GM15510 (cell line): ENCODE results near the gene NOP9.

Source experiments
- POLR2A ChIP-seq: IDR thresholded peaks from 3 replicates; pipeline ENCODE4 v1.6.1; 2011; ENCODE audit warnings: borderline replicate concordance; ENCODE audit not compliant: insufficient read length; ENCODE audit errors: extremely low read depth

The NOP9 gene

DNA sequence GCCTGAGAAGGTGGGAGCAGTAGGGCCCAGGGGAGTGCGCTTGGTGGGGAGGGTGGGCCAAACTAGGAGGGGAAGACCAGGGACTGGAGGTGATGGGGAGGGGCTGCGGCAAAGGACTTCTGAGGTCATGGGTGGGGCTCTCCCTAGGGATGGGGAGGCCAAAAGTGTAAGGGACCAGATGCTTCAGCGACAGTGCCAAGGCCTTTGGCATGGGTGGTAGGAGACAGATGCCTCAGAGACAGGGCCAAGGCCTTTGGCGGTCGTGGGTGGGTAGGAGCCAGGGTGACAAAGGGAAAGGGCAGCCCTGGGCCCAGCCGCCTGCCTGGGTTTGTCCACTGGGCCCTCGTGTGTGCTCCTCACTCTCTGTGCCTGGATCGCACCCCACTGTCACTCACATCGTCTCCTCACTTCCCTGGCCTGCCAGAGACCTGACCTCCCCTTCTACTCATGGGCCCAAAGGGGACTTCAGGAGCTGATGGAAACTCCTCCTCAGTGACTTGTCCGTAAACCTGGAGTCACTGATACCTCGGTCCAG lies 15.1 kb upstream of the NOP9 start:
- TF ChIP-seq POLR2A = no peak

DNA sequence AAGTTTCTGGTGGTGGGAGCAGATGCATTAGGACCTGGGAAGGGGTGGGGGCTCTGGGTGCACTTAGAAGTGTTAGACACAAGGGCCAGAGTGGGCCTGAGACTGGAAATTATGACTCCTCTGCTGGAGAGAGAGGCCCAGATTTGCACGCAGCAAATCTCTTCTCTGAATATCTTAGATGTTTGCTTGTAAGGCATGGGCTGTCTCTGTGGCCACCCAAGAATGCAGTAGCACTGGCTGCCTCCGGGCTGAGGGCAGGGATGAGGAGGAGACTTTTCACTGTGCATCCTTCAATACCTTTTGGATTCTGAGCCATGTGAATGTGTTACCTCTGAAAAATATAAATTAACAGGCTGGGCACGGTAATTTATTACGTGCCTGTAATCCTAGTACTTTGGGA lies 14.3 kb upstream of the NOP9 start:
- no peak for TF ChIP-seq POLR2A

DNA sequence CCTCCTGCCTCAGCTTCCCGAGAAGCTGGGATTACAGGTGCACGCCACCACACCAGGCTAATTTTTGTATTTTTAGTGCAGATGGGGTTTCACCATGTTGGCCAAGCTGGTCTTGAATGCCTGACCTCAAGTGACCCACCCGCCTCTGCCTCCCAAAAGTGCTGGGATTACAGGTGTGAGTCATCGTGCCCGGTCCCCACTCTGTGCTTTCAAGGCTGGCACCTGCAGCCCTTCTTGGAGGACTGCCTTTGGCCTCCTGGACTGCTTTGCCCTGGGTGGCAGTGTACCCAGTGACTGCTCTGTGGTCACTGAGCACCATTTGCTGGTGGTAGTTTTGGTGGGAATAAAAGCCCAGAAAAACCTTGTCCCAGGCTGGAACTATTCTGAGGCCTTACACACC lies 12.7 kb upstream of the NOP9 start:
- no peak for TF ChIP-seq POLR2A

DNA sequence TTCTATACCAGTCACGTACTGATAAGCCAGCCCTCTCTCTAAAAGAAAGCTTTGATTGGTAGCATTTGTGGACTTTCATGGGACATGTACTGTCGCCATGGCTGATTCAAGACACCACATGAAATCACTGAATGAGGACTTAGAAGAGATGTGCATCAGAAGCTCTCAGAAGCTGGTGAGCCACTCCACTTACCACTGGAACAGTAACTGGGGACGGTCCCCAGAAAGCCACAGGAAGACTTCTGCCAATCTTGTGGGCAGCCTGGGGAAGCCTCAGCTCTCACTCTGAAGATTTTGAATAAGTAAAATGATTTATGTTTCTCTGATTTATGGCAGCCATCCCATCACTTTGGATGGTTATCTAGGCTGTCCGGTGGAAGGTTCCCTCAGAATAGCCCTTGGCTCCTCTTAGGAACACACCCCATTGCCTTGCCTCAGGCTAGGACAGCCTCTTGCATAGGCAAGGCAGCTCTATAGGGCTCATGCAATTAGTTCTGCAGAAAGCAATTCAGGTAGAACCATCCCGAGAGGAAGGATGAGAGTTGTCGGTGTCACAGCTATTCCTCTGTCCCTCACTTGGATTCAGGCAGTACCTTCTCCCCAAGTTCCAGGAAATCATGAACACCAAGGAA lies 9.9 kb upstream of the NOP9 start:
- no peak for TF ChIP-seq POLR2A

DNA sequence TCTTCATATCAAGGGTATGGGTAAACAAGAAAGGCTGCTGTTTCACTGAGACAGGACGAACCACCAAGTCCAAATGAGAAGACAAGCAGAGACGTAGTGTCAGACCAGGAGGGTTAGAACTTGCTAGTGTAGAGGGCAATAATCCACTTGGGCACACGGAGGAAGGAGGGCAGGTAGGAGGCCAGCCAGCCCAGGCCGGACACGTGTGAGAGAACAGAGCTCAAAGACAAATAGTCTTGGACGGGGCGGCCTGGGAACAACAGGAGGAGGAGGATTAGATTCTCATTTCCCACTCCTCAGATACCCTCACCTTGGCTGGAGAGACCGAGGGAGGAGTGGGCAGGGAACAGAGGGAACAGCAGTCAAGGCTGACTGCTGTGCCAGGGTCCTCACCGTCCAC lies 8.9 kb upstream of the NOP9 start:
- TF ChIP-seq POLR2A = no peak

DNA sequence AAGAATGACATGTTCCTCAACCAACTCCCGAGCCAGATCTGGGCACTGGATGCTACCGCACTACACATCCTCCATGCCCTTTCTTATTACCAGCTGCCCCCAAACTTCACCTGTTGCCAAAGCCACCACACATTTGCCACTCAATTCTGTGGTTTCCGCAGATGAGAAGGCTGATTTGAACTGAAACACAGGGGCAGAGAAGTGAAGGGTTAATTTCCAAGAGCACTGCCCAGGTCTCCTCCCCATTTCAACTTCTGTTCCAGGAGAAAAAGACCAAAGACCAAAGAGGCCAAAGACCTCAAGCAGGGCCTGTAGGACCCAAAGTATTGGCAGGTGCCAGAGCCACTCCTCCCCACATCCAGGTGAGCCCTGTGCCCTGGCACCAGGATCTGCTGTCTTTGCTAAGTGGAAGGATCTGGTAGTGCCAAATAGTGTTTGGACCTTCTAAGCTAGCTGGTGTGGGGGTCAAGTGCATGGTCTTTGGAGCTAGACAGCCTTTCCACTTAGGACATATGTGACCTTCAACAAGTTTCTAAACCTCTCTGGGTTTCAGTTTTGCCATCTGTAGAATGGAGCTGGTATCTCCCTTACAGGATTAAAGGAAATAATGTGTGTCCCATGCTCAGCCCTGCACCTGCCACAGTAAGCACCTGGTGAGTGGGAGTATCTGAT lies 8.1 kb upstream of the NOP9 start:
- no peak for TF ChIP-seq POLR2A

DNA sequence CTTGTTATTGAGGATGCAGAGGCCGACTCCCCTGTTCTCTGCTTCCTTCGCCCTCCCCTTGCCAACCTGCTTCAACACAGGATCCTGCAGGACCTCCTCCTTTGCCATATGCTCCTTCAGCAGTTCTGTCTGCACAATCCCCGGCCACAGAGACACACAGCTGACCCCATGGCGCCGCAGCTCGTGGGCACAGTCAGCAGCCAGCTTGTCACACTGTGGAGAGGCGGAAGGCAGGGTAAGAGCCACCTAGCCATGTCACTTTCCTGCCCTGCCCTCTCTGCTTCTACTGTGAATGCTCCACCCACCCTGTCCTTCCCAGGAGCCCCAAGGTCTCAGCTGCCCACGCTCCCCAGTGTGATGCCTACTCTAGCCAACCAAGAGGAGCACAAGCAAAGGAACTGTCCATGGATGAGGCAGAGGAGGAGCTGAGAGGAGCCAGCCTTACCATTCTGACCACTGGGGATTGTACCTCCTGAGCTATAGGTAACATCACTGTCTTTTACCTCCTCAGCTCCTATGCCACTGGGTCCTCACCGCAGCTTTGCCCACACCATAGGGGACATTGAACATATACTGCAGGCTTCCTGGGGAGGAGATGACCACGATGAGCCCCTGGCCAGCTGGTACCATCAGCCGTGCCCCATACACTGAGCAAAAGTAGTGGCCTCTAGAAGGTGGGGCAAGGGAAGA lies 7.4 kb upstream of the NOP9 start:
- no peak for TF ChIP-seq POLR2A

DNA sequence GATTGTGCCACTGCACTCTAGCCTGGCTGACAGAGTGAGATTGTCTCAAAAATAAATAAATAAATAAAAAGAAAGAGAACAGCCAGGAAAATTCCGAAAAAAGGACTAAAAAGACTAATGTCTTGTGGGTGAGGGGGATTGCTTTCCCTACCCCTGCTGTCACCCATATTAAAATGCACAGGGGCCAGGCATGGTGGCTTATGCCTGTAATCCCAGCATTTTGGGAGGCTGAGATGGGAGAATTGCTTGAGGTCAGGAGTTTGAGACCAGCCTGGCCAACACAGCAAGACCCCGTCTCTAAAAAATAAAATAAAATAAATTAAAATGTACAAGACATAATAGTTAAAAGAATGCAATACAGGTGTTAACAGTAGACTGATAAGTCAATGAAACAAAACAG lies 6.1 kb upstream of the NOP9 start:
- no peak for TF ChIP-seq POLR2A

DNA sequence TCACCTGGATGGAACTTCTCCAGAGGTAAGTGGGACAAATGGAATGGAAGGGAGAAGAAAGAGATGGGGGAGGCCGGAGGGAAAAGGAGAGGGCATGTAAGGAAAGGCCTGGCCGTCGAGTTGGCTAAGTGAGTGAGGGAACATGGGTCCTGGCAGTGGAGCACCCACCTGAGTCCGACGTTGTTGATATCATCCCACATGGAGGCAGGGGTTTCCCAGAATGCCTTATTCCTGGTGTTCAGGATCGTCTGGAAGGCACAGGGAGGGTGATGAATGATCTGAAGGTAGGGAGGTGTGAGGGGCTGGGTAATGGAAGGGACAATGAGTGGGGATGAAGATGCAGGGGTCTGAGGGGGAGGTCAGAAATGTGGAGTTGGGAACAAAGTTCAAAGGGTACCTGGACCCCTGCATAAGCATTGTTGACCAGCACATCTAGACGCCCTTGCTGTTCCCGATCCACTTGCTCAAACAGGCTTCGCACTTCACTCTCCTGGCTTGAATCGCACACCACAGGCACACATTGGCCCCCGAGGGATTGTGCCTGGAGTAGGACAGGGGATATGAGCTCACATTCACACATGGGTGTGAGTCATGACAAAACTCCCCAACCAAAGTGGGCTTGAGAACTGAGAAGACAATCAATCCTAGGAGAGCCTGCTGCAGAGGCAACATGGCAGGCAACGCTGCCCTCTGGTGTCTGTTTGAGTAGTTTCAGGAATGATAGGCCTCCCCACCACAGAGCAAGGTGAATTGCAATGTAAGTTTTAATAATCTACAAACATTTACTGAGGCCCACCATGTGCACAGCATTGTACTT lies 3.1 kb upstream of the NOP9 start:
- no peak for TF ChIP-seq POLR2A

DNA sequence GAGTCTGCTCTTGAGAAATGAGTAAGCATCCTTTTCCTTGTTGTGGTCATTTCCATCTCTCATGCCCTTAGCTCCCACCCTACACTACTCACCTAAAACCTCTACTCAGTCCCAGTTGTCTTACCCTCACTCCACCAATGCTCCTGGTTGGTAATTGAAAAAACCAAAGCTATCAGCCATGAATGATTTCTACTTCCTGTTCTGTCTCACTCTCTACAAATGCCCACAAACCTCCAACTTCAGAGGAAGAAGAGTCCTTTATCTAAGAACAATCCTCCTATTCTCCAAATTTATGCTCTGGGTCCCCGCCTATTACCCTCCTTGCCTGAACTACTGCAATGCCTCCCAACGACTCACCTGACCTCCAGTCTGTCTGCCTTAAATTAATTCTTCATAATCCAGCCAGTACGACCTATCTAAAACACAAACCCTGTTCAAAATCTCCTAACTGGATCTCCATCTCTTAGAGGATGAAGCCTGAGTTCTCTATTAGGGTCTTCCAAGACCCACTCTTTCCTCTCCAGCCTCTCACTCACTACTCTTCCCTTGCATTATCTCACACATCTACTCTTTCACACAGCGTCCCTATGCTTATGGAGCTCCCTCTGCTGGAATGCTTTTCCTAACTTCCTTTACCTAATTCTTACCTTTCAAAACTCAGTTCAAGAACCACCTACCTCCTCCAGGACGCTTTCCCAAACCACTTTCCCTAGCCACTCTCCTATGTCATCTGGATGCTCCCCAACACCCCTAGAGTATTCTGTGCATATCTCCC lies 2.3 kb upstream of the NOP9 start:
- no peak for TF ChIP-seq POLR2A

DNA sequence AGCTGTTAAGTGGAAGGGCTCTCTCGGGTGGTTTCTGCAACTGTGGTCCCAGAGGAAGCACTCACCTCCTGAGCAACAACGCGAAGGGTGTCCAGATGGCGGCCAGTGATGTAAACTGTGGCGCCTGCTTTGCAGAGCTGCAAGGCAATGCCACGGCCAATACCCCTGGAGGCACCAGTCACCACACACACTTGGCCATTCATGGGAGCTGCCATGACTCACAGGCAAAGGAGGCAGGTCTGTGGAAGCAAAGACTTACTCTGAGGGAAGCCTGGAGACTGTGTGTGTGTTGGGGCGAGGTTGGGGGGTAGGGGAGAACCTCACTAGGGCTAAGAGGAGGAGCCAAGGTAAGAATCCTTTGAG lies 777 bp upstream of the NOP9 start:
- TF ChIP-seq POLR2A = no peak

DNA sequence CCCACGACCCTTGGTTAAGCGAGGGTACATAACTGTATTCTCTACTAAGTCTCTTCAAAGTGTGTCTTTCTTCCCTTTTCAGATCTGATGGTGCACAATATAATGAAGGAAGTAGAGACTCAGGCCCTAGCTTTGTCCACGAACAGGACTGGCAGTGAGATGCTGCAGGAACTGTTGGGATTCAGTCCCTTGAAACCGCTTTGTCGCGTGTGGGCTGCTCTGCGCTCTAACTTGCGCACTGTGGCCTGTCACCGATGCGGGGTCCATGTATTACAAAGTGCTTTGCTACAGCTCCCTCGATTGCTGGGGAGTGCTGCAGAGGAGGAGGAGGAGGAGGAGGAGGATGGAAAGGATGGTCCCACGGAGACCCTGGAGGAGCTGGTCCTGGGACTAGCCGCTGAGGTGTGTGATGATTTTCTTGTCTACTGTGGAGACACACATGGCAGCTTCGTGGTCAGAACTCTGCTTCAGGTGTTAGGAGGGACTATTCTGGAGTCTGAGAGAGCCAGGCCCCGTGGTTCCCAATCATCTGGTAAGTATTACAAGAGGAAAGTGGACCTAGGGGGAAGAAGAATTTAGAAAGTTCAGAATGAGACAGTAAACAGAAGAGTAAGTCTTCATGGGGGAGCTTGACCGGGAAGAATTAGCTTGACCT lies 803 bp downstream of the NOP9 start:
- TF ChIP-seq POLR2A = no peak

DNA sequence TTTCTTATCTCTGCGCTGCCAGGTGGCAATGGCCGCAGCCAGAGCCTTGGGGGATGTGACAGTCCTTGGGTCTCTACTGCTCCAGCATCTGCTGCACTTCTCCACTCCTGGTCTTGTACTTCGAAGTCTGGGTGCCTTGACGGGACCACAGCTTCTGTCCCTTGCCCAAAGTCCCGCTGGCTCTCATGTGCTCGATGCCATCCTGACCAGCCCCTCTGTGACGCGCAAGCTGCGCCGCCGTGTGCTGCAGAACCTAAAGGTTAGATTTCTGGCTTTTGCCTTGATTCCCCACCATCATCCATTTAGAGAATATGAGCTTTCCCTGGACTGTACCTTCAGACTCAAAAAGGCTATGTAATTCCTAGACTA lies 4.4 kb downstream of the NOP9 start:
- no peak for TF ChIP-seq POLR2A

DNA sequence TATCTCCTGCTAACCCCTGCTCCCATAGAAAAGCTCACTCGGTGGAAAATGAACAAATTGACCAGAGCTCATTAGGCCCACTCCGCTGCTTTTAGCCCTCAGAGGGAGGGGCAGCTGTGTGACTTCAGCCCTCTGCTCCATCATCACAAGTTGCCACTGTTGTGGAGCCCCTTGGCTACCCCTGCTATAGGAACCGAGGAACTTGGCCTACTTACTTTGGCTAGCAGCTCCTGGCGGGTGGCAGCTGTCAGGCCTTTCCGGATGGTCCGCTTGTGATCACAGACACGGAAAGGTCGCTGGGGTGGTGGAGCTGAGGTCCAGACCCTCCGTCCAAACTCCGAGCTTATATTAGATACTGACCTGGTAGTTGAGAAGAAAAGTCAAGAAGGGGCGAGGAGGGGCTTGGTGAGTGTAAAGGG lies 7.5 kb downstream of the NOP9 start:
- TF ChIP-seq POLR2A = no peak
